GM21367 (cell line): ENCODE data around the gene PTPRG.
A peak's percentile ranks its signal among the peaks of the same experiment; 100 is the strongest.
"Not testable (repeated sequence)": the region's sequence is repeated elsewhere in the genome, so short reads cannot be mapped to it uniquely, and the experiment has no call there.

ENCODE experiments used
- ATAC-seq: cut with Tn5 transposase; IDR thresholded peaks from one replicate; pipeline ENCODE4 v1.9.1; 2021; ENCODE audit not compliant: unreplicated experiment

The PTPRG gene

GRCh38 chr3:61716693-61717092, 155.3 kb downstream of the PTPRG start:
- not testable (repeated sequence) for ATAC-seq

GRCh38 chr3:61718565-61718964, 157.2 kb downstream of the PTPRG start:
- no peak for ATAC-seq

DNA sequence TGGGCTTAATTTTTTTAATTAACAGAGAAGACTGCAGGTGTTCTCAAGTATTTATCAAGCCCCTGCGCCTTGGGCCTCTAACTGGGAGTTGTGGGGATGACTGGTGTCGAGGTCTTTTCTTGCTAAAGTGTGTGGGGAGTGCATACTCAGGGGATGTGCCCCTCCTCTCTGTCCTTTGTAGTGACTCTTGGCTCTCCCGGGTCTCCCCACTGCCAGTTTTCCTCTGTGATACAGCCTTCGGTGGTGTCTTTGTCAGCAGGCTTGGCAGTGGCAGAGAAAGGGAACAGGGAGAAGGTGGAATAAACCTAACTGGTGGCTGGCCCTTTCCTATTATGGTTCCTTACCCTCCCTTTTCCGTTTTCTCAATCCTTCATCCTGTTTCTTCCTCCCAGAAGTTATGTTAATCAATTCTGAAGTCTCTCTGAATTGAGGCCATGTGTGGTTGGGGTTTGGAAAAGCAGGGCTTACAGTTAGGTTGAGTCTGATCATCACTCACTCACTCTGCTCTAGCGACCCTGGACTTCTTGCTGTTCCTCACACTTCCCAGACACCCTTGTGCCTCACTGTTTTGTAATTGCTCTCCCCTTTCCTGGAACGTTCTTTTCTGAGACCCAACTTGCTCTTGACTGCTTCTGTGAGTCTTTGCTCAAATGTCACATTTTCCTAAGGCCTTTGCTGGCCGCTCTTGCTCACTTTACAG, 158.1 kb downstream of the PTPRG start:
- no peak for ATAC-seq

- no peak for ATAC-seq
These were observed 161.7 kb downstream of the PTPRG start for GRCh38 chr3:61723038-61723437.

DNA sequence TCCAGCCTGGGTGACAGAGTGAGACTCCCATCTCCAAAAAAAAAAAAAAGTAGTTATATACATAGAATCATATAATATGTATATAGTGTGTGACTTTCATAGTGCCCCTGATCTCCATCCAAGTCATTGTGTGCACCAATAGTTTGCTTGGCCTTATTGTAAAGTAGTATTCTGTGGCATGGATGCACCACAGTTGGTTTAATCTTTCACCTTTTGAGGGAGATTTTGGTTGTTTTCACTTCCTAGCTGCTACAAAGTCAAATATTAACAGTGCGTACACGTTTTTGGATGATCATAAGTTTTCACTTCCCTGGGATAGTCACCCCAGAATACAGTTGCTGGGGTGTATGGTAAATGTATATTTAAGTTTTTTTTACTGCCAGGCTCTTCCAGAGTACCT, 162.8 kb downstream of the PTPRG start:
- ATAC-seq: peak; percentile 55

- ATAC-seq: no peak
These were observed 163.4 kb downstream of the PTPRG start for GRCh38 chr3:61724801-61725200.

DNA sequence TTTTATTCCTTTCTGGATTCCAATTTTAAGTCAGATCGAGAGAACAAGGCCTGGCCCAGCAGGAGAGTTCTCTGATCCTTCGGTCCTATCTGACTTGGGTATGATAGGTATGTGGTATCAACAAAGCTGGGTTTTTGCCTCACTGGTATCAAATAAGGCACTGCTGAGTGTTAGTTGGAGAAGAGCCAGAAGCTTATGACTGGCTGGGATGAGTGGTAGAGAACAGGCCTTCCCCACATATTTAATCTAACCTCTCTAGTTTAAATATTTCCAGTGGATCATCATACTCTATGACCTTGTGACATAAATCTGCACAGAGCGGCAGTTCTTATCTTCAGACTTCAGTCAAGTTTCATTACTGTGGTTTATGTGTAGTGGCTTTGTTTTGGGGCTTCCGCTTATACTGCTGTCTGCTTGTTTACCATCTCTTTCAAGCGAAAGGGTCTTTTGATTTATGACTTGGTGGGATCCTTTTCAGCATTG, 164.5 kb downstream of the PTPRG start:
- ATAC-seq: no peak

DNA sequence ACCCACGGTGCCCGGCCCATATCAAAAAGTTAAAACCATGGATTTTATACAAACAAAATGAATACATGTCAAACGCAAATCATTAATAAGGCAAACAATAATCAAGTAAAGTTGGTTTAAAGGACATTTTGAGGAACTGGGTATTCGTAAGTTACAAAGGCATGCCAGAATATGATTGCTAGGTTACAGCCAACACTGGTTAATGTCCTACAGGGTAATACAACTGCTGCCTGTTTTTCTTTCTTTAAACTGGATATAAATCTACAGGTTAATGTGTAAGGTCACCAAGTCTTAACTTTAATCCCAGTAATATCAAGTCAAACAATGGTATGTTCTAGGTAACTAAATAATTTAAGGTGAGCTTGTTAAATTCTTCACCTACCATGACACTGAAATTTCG, 166.1 kb downstream of the PTPRG start:
- ATAC-seq: no peak

- ATAC-seq: no peak
These were observed 167.8 kb downstream of the PTPRG start for GRCh38 chr3:61729038-61729634.

GRCh38 chr3:61730056-61730455, 168.7 kb downstream of the PTPRG start:
- no peak for ATAC-seq

GRCh38 chr3:61730577-61731231, 169.3 kb downstream of the PTPRG start:
- no peak for ATAC-seq

GRCh38 chr3:61733000-61733399, 171.6 kb downstream of the PTPRG start:
- no peak for ATAC-seq

GRCh38 chr3:61733876-61734275, 172.5 kb downstream of the PTPRG start:
- no peak for ATAC-seq

GRCh38 chr3:61734749-61735686, 173.6 kb downstream of the PTPRG start:
- ATAC-seq: no peak

DNA sequence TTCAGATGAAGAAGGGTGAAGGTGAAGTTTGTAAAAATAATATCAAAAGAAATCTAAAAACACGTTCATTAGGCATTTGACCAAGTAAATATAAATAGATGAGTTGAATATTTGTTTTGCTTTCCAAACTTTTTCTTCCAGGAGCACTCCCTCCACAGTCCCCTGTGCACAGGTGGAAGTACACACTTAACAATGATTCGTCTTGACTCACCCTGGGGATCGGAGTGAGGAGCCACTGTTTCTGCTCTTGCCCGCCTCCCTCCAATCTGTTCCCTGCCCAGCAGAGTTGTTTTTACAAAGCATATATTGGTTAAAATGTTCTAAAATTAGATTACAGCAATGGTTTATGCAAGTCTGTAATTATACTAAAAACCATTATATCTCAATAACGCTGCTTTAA, 175.1 kb downstream of the PTPRG start:
- ATAC-seq: no peak

DNA sequence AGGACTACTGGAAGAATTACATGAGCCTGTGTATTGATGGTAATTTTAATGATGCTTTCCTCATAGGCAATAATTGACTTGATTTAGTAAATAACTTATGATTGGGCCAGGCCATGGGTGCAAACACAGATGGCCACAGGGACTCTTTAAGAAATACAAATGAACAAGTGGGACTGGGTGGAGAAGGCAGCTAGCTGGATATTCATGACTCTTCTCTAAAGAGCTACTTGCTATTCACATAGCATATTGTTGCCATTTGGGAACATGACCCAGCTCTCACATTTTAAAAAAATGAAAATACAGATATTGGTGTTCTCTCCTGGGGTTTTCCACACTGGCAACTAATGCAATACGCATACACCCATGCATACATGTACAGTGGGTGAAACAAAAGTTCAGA, 178.3 kb downstream of the PTPRG start:
- no peak for ATAC-seq

DNA sequence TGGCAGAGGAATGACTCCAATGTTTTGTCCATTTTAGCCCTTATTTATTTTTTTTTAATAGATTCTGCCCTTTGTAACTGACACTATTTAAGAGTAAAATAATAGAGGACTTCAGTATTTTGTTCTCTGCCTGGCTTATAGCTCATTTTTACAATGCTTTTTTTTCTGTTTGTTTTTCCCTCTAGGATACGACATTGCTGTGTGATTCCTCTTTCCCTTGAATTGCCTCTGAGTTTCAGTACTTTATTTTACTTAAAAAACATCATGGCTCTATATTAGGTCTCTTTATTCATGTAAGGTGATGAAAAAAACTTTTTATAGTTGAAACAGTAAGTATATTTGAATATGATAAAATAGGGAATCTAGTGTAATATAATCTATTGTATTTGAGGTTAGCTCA, 179.1 kb downstream of the PTPRG start:
- no peak for ATAC-seq

DNA sequence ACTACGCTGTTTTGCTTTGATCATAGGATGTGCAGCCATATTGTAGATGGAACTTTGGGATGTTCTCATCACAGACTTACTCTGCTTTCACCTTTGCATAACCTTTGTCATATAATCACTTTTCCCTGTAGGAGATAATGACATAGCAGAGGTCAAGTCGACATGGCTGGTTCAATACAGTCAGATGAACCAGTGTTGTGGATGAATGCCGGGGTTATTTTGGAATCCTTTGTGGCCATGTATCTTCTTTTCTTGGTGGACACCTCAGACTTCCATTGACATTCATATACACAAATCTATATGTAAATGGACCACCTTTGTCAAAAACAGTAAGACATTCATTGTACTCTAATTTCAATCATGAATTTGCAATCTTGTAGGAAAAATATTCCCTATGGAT, 180.2 kb downstream of the PTPRG start:
- no peak for ATAC-seq

GRCh38 chr3:61742006-61742405, 180.6 kb downstream of the PTPRG start:
- no peak for ATAC-seq

DNA sequence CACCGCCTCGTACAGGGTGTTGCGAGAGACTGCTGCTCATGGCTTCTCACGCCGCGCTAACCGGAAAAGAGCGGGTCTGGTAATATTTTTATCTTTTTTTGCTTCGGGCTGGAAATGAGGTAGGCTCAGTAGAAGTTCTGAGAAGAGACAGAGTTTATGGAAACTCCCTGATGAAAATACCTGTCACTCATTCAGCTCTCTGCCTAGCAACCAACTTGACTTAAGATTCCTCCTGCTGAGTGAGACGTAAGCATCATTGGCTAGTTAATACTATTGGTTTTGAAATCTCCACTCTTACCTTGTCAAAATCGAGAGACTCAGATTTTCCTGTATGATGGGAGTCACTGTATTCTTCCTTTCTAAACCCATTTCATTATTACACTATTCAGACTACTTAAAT, 181.7 kb downstream of the PTPRG start:
- ATAC-seq: no peak

DNA sequence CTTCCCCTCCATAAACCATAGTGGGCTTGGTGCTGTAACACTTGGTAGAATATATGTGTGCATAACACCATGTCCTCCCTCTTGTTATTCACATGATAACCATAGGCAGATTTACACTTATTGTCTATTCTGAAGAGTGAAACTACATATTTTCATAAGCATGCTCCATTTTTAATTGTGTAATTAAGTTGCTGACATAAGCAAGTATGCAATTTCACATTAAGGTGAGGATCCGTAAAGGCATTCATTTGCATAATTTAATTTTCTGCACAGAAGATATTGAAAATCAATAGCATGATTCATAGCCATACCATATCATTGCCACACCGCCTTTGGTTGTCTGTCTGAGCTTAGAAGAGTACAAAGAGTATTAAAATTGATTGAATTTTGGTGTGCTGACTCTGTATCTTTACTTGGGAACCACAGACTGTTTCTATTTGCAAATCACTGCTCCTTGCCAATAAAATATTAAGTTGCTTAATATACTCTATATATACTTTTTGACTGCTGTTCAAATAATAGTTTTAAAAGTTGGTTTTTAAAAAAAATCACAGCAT, 182.4 kb downstream of the PTPRG start:
- no peak for ATAC-seq
